Caco-2 (cell line): ENCODE measurements around the gene GOLPH3. TPM values are rescaled to one million over a fixed set of nuclear protein-coding genes. Genes with fewer than 3 reads are reported as not detected.

Experiments used
- BruUV-seq: library from RNA; stranded (reverse); fragments of 400-500 nt; replicated peaks from 2 replicates; lab custom pipeline; 2021; lab: Mats Ljungman, UMichigan
- CTCF ChIA-PET: fragments of 300-600 bp; sonication (Branson Sonifier 250); formaldehyde crosslinking; loops from one replicate; lab custom pipeline; 2022; ENCODE audit warnings: antibody characterized with exemption; lab: Charles Lee
- POLR2A ChIA-PET: fragments of 300-600 bp; sonication (Branson Sonifier 250); formaldehyde crosslinking; loops from one replicate; lab custom pipeline; 2022; ENCODE audit warnings: antibody characterized with exemption; lab: Charles Lee
- DNase-seq, 2 experiments: peaks; one replicate each; pipeline versions ENCODE4 v3.0.0 to v3.0.0-alpha.2; 2020 to 2022
- H3K27me3 ChIP-seq: replicated peaks from 2 replicates; pipeline ENCODE4 v1.6.0; 2011; ENCODE audit warnings: low read length; ENCODE audit not compliant: control insufficient read depth, insufficient read depth
- H3K36me3 ChIP-seq: 2 replicates; pipeline ENCODE4 v1.5.1; 2011; ENCODE audit warnings: low read length; ENCODE audit not compliant: control insufficient read depth, insufficient read depth
- H3K4me1 ChIP-seq: fragments of 250-450 bp; sonication (Bioruptor Pico); 2 replicates; pipeline ENCODE4 v1.5.1; 2020; ENCODE audit warnings: mild to moderate bottlenecking
- H3K4me3 ChIP-seq: 2 replicates; pipeline ENCODE4 v1.5.1; 2011; ENCODE audit warnings: low read depth, mild to moderate bottlenecking, control low read depth, low read length
- H3K9me3 ChIP-seq: fragments of 250-450 bp; sonication (Bioruptor Pico); 2 replicates; pipeline ENCODE4 v1.5.1; 2020; ENCODE audit warnings: mild to moderate bottlenecking, moderate library complexity
- H3K27ac Mint-ChIP-seq: one replicate; pipeline ENCODE4 v1.8.0; 2022; ENCODE audit warnings: mixed read lengths; ENCODE audit not compliant: unreplicated experiment
- H3K27me3 Mint-ChIP-seq: one replicate; pipeline ENCODE4 v1.8.0; 2022; ENCODE audit warnings: mixed read lengths; ENCODE audit not compliant: insufficient read depth, unreplicated experiment
- H3K36me3 Mint-ChIP-seq: one replicate; pipeline ENCODE4 v1.8.0; 2022; ENCODE audit warnings: mild to moderate bottlenecking, mixed read lengths; ENCODE audit not compliant: insufficient read depth, unreplicated experiment
- H3K4me1 Mint-ChIP-seq: one replicate; pipeline ENCODE4 v1.8.0; 2022; ENCODE audit warnings: low read depth, mixed read lengths; ENCODE audit not compliant: unreplicated experiment
- H3K4me3 Mint-ChIP-seq: one replicate; pipeline ENCODE4 v1.8.0; 2022; ENCODE audit warnings: mild to moderate bottlenecking, moderate library complexity, mixed read lengths; ENCODE audit not compliant: unreplicated experiment
- H3K9me3 Mint-ChIP-seq: one replicate; pipeline ENCODE4 v1.8.0; 2022; ENCODE audit warnings: mixed read lengths; ENCODE audit not compliant: unreplicated experiment
- CTCF ChIP-seq, 2 experiments: fragments of 200-600 bp in 1 of 2; IDR thresholded peaks; 1 replicate in 1 of 2; 2 replicates in 1 of 2; pipeline versions ENCODE4 v1.5.1 to v1.8.0; 2011 to 2022; ENCODE audit warnings: antibody characterized with exemption in 1 of 2, control low read depth in 1 of 2, inconsistent platforms in 1 of 2, low read depth in 1 of 2, low read length in 1 of 2, mild to moderate bottlenecking in 1 of 2, moderate library complexity in 1 of 2; ENCODE audit not compliant: insufficient read depth in 1 of 2, severe bottlenecking in 1 of 2, unreplicated experiment in 1 of 2
- intact Hi-C: fragments of 100-400 bp; cut with micrococcal nuclease; formaldehyde crosslinking; loops from one replicate; pipeline ENCODE4 v1.10.0; 2022; ENCODE audit not compliant: unreplicated experiment
- total RNA-seq: library from RNA; stranded (reverse); gene quantifications from 2 replicates; pipeline ENCODE4 v1.2.3, GENCODE V29; 2022

GOLPH3 gene
- total RNA-seq, 1 experiment from 2014 or later = 122 TPM

- peaks cover 14% of the 10 kb centered on the region for H3K4me1 ChIP-seq
- no TSS peak for BruUV-seq
- no peaks in the 10 kb centered on the region for H3K27me3 Mint-ChIP-seq
- ChIA-PET CTCF (no interaction called here), POLR2A (no interaction called here)
- no peaks in the 10 kb centered on the region for H3K4me1 Mint-ChIP-seq
- no peaks in the 10 kb centered on the region for H3K9me3 ChIP-seq
- H3K4me3 ChIP-seq = no peak overlapping the region
- no peaks in the 10 kb centered on the region; the same call in 1 of the 2 replicates for H3K36me3 ChIP-seq
- H3K36me3 Mint-ChIP-seq = peaks cover 49% of the 10 kb centered on the region
- no peak for DNase-seq
- H3K4me3 Mint-ChIP-seq = no peak overlapping the region
- intact Hi-C loops = no loop called here
- no peak for TF ChIP-seq CTCF (IDR thresholded peaks at IDR 0.05; ENCODE audit: insufficient read depth in 1 of 2, low read depth in 1 of 2, low read length in 1 of 2, severe bottlenecking in 1 of 2, unreplicated experiment in 1 of 2)
- no peak overlapping the region for H3K27ac Mint-ChIP-seq
- no peaks in the 10 kb centered on the region for H3K27me3 ChIP-seq
- no peaks in the 10 kb centered on the region for H3K9me3 Mint-ChIP-seq
Observed at GRCh38 chr5:32163053-32163452, 11.1 kb downstream of the GOLPH3 start.

GRCh38 chr5:32160228-32160627 lies 13.9 kb downstream of the GOLPH3 start:
- intact Hi-C loops = no loop called here
- CTCF ChIA-PET = no interaction called here

GRCh38 chr5:32159328-32160072 lies 14.6 kb downstream of the GOLPH3 start:
- no peak for TF ChIP-seq CTCF (IDR thresholded peaks at IDR 0.05; ENCODE audit: insufficient read depth in 1 of 2, low read depth in 1 of 2, low read length in 1 of 2, severe bottlenecking in 1 of 2, unreplicated experiment in 1 of 2)
- BruUV-seq = no TSS peak
- no peaks in the 10 kb centered on the region for H3K27me3 ChIP-seq
- Mint-ChIP-seq H3K9me3 (no peaks in the 10 kb centered on the region), H3K27ac (no peak overlapping the region), H3K36me3 (peaks cover 31% of the 10 kb centered on the region), H3K27me3 (no peaks in the 10 kb centered on the region), H3K4me1 (no peaks in the 10 kb centered on the region), H3K4me3 (no peak overlapping the region)
- H3K9me3 ChIP-seq = no peaks in the 10 kb centered on the region
- POLR2A ChIA-PET = no interaction called here
- DNase-seq = no peak
- no peaks in the 10 kb centered on the region for H3K4me1 ChIP-seq
- CTCF ChIA-PET = no interaction called here
- intact Hi-C loops = no loop called here
- no peak overlapping the region for H3K4me3 ChIP-seq
- H3K36me3 ChIP-seq = no peaks in the 10 kb centered on the region; the same call in none of the 2 replicates

More at GRCh38 chr5:32160228-32160627, 13.9 kb downstream of the GOLPH3 start:
- Histone ChIP-seq H3K9me3 (no peaks in the 10 kb centered on the region), H3K4me3 (no peak overlapping the region), H3K4me1 (peaks cover 2% of the 10 kb centered on the region; the same call in 1 of the 2 replicates), H3K36me3 (no peaks in the 10 kb centered on the region; the same call in none of the 2 replicates), H3K27me3 (no peaks in the 10 kb centered on the region)
- Mint-ChIP-seq H3K27me3 (no peaks in the 10 kb centered on the region), H3K4me1 (no peaks in the 10 kb centered on the region), H3K9me3 (no peaks in the 10 kb centered on the region), H3K36me3 (peaks cover 35% of the 10 kb centered on the region), H3K4me3 (no peak overlapping the region), H3K27ac (no peak overlapping the region)
- POLR2A ChIA-PET = no interaction called here
- no TSS peak for BruUV-seq
- DNase-seq = no peak
- TF ChIP-seq CTCF (IDR thresholded peaks at IDR 0.05; ENCODE audit: insufficient read depth in 1 of 2, low read depth in 1 of 2, low read length in 1 of 2, severe bottlenecking in 1 of 2, unreplicated experiment in 1 of 2) = no peak
